HK-2 (cell line): ENCODE results near the gene NRG3.
"Not testable (repeated sequence)": the region's sequence is repeated elsewhere in the genome, so short reads cannot be mapped to it uniquely, and the experiment has no call there.

ENCODE experiments used
- DNase-seq: peaks from one replicate; pipeline ENCODE4 v3.0.0-alpha.2; 2018; ENCODE audit not compliant: unreplicated experiment

Gene NRG3

DNA sequence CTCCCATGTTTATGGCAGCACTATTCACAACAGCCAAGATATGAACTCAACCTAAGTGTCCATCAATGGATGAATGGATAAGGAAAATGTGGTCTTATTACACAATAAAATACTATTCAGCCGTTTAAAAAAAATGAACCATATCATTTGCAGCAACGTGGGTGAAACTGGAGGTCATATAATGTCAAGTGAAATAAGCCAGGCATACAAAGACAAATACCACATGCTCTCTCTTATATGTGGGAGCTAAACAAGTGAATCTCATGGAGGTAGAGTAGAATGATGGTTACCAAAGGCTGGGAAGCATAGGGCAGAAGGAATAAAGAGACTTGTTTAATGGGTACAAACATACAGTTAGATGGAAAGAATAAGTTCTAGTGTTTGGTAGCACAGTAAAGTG, 699.1 kb downstream of the NRG3 start:
- DNase-seq, result no peak

DNA sequence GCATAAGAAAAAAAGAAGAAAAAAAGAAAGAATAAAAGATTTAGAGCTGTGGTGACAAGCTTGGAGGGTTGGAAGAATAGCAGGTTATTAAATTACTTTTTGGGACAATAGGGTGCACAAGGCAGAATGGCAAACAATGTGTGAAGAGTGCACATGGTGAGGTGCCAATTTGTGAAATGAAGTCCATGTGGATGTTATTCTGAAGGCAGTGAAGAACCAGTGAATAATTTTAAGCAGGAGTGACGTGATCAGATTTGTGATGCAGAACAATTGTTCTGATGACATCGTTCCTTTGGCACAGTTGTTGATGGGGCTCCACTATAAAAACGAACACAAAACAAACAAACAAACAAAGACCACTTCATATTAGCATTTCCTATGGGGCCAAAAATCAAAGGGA, 700.3 kb downstream of the NRG3 start:
- no peak for DNase-seq

DNA sequence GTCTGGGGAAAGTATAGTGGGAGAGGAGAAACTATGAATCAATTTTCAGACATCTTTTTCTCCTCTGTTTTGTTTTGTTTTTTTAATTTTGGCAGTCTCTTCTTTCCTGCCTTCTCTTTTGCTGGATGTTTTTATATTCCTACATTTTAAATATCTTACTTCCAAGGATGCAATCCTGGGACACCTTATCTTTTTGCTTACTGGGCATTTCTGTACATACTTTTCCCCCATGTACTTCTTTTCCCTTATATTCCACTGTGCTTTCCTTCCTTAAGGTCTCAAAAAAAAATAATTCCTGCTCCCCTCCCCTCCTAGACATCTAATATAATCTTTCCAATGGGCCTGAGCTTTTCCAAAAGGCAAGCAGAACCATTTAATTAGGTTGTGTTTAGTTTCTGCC, 701.1 kb downstream of the NRG3 start:
- no peak for DNase-seq

DNA sequence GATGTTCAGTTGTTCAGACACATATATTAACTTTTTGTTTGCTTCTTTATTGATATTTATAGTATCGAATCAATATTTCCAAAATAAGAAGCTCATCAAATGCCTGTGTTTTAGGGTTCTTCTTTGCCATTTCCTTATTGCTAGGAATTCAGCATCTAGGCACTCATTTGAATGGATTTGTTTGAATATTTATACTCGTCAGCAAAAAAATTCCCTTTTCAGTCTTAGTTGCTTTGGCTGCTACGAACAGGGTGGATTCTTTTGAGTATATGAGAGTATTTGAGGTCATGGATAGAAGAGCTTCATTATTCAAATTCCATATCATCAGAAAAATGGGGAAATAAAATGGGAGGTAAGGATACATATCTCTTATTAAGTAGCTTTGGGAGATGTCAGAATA, 706.9 kb downstream of the NRG3 start:
- DNase-seq, result no peak

DNA sequence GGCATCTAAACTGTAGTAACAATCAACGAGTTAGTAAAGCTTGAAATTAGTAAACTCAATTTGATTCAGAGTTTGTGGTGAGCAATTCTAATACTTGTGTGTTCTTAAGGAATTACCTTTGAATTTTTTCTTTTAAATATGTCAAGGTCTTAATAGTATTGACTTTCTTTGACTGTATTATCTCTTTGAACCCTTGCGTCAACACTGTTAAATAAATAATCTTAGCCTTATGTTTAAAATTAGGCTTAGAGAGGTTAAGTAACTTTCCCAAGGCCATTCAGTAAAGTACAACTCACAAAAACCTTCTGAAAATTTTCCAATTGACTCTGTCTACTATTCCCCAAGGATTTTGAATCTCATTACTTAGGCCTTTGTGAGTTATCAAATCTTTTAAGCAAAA, 716.4 kb downstream of the NRG3 start:
- no peak for DNase-seq

DNA sequence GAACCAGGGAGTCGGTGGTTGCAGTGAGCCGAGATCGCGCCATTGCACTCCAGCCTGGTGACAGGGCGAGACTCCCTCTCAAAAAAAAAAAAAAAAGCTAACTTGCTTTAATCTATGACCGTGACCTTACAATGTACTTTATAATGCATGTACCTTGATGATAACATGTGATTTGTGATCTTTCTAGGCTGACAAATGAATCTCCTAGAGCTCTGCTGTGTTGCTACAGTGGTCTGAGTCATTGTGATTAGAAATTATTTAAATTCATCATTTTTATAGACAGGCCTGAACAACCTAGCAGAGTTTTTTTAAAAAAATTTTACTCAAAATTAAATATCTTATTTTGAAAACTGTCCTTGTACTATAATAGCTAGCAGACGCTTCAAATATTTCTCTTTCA, 722.8 kb downstream of the NRG3 start:
- no peak for DNase-seq

DNA sequence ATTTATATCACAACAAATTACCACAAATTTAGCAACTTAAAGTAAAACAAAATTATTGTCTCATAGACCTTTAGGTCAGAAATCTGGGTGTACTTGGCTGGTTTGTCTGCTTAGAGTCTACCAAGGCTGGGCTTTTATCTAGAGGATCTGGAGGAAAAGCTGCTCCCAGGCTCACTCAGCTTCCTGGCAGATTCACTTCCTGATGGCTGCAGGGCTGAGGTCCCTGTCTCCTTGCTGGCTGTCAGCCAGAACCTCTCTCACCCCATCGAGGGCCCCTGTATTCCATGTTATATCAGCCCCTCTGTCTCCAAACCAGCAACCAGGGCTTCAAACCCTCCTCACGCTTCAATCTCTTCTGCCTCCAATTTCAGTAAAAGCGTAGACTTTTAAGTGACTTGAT, 734.9 kb downstream of the NRG3 start:
- no peak for DNase-seq

DNA sequence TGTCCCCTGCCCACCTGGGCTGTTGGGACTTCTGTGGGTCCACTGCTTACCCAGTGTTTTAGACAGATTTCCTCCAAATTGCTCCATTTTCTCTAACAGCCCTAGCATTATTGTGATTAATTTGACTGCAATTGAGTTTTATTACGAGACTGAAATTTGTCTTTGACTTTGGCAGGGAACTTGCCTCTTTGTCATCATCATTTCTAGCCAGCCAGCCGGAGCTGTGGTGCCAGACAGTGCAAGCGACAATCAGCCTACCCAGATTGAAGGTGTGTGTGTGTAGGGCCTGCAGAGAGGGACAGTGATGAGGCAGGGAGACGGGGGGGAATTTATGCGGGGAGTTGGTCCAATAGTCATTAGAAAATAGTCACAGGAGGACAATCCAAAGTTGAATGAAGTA, 743.0 kb downstream of the NRG3 start:
- DNase-seq, result no peak

DNA sequence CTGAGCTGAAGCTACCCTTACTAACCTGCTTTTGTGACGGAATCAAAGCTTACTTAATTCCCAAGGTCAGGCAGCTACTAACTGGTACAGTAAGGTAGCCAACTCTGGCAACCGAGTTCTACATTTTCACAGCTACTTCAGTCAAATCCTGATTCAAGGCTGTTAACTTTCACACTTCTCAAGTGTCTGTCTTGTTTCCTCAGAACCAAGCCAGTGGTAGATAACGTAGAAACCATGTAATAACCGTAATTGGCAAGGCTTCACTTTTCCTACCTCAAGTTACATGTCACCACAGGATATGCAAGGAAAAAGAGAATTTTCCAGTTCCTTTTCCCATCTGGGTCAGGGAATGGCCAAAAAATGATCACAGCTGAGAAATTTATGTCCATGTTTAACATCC, 746.7 kb downstream of the NRG3 start:
- no peak for DNase-seq

DNA sequence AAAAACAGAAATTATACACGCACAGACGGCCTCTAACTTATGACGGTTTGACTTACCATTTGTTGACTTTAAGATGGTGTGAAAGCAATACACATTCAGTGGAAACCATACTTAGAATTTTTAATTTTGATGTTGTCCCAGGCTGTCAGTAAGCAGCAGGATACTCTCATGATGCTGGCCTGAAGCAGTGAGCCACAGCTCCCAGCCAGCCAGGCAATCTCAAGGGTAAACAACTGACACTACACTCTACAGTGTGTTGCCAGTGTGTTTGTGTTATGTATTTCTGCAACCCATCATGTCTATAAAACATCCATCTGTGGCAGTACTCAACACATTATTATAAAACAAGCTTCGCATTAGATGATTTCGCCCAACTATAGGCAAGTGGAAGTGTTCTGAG, 747.5 kb downstream of the NRG3 start:
- DNase-seq, result no peak

DNA sequence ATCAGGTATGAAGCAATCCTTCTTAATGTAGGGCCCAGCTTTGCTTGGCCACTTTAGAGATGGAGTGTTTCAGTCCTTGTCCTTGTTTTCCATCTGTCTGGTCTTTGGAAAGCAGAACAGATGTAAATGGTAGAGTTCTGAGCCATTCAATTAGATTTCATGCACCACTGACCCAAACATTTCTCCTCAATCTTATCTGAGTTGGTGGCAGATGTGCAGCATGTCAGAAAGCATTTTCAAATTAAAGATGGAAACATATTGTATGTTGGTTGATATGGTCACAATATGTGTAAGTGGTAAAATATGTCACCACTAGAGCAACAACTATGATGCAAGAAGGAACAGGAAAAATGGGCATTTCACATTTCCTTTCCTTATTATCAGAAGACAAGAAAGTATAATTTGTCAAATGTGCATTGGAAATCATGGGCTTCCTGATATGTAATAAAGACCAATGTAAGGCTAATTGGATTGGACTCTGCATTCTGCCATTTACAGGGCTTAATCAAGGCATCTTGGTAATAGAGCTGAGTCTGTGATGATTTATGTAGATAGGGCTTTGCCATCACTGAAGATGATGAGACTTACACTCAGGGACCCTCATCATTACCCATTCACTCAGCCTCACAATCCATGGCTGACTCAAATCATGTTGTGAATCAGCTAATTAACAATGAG, 750.7 kb downstream of the NRG3 start:
- no peak for DNase-seq

DNA sequence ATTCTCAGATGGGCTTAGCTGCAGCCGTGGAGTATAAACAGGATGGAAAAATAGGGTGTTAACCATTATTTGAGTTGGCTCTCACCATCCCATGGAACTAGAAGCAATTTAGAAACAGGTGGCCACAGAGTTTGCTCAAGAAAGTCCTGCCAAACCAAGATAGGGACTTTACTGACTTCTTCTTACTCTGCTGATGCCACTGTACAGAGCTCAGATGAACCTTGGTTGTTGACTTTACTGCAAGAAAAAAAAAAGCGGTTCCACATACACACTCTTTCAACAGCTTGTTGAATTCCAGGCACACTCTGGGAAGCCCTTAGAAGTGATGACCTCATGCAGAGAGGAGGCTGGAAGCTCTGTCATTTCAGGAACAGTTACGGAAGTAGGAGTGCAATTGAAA, 753.4 kb downstream of the NRG3 start:
- DNase-seq, result no peak

DNA sequence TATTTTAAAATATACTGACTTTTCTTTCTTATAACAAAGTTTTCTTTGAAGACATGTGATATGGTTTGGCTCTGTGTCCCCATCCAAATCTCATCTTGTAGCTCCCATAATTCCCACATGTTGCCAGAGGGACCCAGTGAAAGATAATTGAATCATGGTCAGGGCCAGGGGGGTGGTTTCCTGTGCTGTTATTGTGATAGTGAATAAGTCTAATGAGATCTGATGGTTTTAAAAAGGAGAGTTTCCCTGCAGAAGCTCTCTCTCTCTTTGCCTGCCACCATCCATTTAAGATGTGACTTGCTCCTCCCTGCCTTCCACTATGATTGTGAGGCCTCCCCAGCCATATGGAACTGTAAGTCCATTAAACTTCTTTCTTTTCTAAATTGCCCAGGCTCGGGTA, 768.1 kb downstream of the NRG3 start:
- no peak for DNase-seq

DNA sequence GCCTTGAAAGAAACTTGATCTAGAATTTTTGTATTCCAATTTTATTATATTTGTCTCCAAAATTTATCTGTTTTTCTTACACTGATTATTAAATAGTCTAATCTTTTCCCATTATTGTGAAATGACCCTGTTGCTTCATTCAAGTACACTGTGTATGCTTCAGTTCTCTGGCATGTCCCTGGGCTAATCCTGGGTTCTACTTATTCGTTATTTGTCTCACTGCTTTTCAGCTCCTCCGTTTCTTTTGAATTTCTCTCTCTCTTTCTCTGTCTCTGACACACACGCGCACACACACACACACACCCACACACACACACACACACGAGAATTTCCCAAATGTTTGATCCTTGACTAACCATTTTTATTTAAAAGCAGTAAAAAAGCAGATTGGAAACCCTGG, 768.6 kb downstream of the NRG3 start:
- no peak for DNase-seq

DNA sequence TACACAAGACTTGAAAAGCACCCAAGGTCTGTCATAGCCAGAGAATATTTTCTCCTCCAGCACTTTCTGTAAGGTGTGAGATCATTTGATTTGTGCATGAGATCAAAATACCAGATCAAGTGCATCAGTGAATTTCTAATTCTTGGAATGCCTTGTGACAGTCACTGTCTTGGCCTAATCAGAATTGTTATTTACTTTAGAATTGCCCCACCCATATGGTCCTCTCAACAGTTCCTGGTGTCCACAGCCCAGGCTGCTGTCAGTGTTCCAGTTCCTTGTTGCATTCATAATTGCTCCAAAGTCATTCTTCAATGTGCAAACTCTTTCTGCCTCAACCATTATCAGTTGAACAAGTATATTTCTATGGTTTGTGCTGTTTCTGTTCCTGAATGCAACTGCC, 770.2 kb downstream of the NRG3 start:
- DNase-seq, result no peak

DNA sequence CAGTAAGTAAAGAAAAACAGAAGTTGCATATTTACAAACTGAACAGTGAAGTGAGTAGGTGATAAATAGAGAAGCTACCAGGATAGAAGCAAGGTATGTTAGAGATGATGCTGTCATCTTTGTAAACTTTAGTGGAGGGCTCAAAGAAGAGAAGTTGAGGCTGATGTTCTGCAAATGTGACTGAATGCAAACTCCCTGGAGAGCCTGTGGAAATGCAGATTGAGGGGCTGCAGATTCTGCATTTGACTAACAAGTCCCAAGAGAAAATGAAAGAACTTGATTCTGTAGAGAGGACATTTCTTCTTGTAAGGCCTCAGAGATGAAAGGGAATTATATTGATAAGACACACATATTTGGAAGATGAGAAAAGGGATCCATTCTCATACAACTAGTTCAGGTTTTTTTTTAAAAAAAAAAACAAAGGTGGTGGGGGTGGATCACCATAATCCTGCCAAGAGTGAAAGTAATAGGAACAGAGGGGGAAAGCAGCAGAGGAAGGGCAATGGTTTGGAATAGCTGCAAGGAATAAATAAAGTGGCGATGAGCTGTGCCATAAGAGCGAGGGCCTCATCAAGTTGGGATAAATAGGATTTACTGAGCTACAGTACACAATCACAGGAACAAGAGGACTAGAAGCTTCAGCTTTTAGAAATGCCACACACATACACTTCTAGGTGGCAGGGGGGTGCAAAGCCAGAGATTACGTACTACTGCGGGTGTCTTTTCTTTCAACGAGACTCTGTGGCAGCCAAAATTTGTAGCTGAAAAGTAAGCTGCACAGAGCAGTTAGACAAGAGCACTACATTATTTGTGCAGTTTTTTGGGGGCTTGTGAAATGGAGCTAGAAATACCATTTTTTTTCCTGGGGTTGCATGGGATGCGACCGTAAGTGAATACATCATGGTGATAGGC, 778.5 kb downstream of the NRG3 start:
- DNase-seq, result no peak

DNA sequence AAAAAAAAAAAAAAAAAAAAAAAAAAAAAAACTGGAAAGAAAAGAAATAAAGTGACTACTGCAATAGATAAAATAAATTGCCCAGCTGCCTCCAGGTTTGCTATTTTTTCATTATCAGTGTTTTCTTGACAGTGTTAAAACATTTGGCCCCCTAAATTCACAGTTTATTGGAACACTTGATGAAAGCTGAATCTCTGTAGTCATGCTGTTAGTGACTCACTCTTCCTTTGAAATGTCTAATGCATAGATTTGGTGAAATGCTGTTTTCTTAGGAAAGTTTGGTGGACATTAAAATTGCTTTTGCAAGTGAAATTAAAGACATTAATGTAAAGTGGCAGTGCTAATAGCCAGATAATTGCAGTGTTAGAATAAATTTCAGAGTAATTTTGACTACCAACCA, 785.2 kb downstream of the NRG3 start:
- no peak for DNase-seq

DNA sequence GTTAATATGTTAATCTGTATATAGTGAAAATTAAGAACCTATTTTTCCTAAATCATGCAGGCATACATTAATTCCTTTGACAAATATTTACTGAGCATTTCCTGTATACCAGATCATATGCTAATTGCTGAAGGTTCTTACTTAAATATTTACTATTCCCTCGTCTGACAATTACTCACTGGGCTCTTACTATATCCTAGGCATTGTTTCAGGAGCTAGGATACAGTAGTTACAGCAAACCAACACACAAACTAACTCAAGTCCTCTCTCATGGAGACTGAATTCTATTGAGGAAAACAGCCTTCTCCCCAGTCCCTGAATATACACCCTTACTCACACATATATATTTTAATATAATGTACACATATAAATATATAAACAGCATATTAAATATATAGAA, 786.0 kb downstream of the NRG3 start:
- DNase-seq, result no peak

DNA sequence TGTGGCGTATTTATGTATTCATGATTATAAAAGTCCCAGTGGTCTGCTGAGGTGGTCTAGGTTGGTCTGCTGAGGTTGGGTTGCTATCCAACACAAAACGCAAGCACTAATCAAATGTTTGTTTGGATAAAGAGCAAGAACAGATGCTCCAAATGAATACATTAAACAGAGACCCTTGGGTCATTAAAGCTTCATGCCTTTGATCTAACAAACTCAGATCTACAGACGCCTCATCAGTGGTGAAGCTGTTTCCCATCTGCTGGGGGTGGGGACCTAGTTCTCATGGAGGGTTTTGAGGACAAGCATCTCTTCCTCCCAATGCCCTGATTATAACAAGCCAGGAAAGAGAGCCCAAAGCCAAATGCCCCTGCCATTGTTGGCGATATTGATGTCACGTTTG, 786.7 kb downstream of the NRG3 start:
- no peak for DNase-seq

DNA sequence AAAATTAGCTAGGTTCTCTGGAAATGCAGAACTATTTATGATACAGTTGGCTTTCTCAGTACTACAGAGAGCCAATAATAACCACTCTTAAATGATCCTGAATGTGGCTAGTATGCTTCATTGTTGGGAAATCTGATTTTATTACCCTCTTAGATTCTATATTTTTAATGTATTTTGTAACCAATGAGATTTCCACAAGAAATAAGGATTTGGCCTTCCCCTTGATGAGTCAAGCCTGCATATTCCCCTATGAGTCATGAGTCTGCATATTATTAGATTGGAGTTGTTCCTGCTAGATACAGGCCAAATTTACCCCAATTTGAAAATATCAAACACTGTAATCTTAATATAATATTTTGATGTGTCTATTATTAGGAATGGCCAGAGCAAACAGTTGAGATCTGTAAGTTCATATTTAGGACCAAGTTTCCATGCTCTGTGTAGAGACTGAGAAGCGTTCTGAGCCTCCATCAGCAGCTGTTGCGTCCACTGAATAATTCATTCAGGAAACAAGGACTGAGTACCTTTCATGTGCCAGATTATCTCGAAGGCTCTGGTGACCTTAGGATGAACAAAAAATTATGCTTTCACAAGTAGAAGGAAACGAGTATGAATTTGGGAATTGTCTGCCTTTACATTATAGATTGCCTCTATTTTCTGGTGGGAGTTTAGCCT, 793.4 kb downstream of the NRG3 start:
- DNase-seq, result no peak

DNA sequence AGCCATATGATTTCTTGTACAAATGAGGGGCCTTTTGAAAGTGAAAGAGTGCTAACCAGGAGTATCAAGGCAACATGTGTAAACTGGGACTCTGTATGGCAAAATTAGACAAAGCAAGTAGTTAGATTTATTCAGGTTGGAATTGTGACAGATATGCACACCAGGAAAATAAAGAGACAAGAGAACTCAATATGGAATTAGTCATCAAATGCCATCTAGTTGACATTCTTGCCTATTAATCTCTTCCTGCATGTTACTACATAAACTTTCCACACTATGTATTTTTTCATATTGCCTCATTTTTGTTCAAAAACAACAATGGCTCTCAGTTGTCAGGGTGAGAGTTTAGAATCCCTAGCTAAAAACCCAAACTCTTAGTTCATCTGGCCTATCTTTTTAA, 799.0 kb downstream of the NRG3 start:
- no peak for DNase-seq

DNA sequence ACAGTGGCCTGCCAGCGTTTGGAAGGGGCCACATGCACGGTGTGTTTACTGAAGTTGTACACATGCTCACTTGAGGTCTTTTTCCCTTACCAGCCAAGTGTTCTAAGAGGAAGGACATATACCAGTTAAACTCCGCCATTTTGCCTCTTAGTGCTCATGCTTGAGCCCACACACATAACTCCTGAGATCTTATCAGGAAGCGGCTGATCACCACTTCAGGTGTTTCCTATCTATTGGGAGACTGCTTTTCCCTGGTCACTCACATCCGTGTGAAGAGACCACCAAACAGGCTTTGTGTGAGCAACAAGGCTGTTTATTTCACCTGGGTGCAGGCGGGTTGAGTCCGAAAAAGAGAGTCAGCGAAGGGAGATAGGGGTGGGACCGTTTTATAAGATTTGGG, 802.9 kb downstream of the NRG3 start:
- not testable (repeated sequence) for DNase-seq

DNA sequence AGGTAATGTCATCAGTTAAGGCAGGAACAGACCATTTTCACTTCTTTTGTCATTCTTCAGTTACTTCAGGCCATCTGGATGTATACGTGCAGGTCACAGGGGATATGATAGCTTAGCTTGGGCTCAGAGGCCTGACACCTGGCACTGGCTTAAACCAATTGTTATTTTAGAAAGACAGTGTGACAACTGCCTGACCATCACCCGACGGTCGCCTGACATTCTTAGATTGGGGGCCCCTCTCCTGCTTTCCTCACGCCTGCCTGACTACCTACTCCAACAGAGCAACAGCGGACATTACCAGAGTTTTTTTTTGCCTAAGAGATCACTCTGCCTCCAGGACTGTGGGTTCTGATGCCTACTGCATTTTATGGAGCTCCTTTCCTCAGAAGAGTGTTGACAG, 803.5 kb downstream of the NRG3 start:
- DNase-seq, result not testable (repeated sequence)
